HG03520 (cell line): ENCODE measurements around the gene MDK.
A peak's percentile ranks its signal among the peaks of the same experiment; 100 is the strongest.

ENCODE experiments used
- ATAC-seq: cut with Tn5 transposase; IDR thresholded peaks from one replicate; pipeline ENCODE4 v1.9.1; 2021; ENCODE audit warnings: mild to moderate bottlenecking, moderate library complexity; ENCODE audit not compliant: unreplicated experiment

MDK gene, protein sequence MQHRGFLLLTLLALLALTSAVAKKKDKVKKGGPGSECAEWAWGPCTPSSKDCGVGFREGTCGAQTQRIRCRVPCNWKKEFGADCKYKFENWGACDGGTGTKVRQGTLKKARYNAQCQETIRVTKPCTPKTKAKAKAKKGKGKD

GRCh38 chr11:46381048-46381818 lies at the start of gene MDK:
TSS of gene MDK (plus strand) at chr11:46381669. CDS start at chr11:46382058, 389 bp downstream.
- ATAC-seq: no peak

DNA sequence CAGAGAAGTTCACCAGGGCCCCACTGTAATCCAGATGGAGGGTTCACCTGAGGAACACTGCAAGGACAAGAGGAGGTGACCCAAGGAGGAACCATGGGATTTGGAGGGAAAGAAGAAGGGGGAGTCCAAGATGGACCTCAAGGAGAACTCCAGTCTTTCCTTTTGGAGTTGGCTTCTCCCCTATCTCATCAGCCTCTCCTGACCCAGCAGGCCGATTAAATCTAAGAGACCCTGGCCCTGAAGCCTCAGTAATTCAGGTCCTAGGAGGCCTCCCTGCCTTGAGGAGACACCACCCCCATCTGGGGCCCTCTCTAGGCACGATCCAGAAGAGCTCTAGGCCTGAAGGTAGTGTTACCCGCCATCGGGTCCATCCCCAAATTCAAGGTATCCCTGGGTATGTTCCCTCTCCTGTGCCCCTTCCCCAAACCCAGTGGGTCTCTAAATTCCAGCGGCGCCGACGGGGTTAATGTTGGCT lies 49.3 kb upstream of the MDK start:
- ATAC-seq: no peak

DNA sequence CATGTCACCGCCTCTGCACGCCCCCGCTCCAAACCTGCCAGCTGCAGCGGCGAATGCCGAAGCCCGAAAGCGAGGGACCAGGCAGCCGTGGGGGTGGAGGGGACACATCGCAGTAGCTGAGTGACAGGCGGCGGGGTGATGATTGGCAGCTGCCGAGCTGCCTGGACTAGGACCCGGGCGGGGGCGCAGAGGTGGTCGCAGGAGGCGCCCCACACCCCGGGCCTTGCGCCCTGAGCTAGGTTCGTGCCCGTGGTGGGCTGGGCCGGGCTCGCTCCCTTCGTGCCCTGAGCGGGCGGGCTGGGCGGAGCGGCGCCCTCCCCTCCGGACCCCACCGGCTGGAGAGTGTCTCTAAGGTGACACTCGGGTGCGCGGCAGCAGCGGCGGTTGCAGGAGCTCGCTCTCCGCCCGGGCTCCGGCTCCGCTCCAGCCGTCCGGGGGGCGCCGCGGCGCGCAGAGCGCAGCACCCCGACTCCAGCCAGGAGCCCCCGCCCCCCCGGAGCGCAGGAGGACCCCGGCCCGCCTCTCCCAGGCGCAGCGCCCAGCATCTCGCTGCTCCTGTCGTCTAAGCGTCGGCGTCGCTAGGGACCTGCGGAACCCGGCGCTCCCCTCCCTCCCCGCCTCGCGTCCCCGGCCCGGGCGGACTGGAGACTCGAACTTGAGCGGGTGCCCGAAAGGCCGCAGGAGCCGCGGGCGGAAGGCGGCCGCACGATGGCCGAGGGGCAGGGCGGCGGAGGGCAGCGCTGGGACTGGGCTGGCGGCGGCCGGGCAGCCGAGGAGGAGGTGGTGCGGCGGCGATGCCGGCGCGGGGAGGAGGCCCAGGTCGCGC lies 48.7 kb upstream of the MDK start:
- ATAC-seq: no peak

- ATAC-seq: no peak
Measured at GRCh38 chr11:46333394-46333947, 48.0 kb upstream of the MDK start.

GRCh38 chr11:46334211-46334610 lies 47.3 kb upstream of the MDK start:
- no peak for ATAC-seq

GRCh38 chr11:46335271-46335670 lies 46.2 kb upstream of the MDK start:
- no peak for ATAC-seq

DNA sequence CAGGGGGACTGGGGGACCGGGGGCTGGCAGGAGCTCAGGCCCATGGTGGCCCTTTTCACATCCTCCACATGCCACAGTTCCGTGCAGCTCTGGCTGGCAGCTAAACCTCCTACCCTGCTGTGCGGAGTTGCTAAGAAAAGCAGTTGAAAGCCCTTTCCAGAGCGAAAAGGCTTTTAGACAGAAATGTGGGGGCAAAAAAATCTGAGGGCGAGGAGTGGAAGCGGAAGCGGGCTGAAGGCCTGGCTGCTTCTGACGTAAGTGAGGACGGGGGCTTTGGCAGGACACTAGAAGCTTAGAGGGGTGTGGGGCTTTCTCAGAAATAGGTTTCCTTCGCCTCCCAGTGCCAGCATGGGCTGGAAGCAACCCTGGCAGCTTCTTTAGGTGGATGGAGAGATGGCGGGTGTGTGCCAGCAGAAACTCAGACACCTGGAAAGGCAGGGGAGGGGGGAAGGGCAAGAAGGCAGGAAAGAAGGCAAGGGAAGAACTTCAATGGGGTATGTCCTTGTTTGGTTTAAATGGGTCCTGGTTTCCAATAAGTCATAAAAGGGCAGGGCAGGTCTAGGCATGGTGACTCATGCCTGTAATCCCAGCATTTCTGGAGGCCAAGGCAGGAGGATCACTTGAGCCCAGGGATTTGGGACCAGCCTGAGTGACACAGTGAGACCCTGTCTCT lies 45.4 kb upstream of the MDK start:
- no peak for ATAC-seq

DNA sequence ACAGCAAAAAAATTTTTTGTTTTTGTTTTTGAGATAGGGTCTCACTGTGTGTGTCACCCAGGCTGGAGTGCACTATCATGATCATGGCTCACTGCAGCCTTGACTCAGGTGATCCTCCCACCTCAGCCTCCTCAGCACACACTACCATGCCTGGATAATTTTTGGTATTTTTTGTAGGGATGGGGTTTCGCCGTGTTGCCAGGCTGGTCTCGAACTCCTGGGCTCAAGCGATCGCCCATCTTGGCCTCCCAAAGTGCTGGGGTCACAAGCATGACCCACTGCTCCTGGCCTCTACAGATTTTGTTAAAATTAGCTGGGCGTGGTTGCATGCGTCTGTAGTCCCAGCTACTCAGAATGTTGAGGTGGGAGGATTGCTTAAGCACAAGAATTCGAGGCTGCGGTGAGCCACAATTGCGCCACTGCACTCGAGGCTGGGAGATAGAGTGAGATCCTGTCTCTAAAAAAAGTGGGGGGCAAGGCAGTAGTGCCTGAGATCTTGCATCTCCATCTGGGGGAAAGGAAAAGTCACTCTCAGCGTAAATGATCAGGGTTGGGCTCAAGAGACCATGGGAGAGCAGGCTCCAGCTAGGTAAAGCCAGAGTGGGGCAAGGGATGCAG lies 44.8 kb upstream of the MDK start:
- no peak for ATAC-seq

- no peak for ATAC-seq
Measured at GRCh38 chr11:46337626-46338345, 43.7 kb upstream of the MDK start.

GRCh38 chr11:46338636-46338987 lies 42.9 kb upstream of the MDK start:
- ATAC-seq: no peak

- ATAC-seq: no peak
Measured at GRCh38 chr11:46338988-46339666, 42.3 kb upstream of the MDK start.

GRCh38 chr11:46339816-46340215 lies 41.7 kb upstream of the MDK start:
- no peak for ATAC-seq

- ATAC-seq: no peak
Measured at GRCh38 chr11:46341454-46341853, 40.0 kb upstream of the MDK start.

- no peak for ATAC-seq
Measured at GRCh38 chr11:46342239-46342638, 39.2 kb upstream of the MDK start.

DNA sequence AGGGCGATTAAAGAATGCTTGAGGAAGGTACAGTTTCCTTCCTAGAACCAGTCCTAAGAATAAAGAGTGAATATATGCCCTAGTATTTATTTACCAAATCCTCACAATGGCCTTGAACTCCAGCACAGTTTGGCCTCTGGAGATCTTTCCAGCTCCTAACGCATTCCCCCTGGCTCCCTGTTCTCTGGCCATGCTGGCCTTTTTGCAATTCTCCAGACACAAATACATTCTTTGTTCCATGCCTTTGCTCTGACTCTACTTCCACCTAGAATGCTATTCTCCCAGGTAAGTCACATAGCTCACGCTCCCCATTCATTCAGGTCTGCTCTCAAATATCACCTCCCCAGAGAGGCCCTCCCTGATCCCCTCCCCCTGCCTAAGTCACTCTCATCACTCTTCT lies 37.9 kb upstream of the MDK start:
- ATAC-seq: no peak

GRCh38 chr11:46345131-46345597 lies 36.3 kb upstream of the MDK start:
- no peak for ATAC-seq

DNA sequence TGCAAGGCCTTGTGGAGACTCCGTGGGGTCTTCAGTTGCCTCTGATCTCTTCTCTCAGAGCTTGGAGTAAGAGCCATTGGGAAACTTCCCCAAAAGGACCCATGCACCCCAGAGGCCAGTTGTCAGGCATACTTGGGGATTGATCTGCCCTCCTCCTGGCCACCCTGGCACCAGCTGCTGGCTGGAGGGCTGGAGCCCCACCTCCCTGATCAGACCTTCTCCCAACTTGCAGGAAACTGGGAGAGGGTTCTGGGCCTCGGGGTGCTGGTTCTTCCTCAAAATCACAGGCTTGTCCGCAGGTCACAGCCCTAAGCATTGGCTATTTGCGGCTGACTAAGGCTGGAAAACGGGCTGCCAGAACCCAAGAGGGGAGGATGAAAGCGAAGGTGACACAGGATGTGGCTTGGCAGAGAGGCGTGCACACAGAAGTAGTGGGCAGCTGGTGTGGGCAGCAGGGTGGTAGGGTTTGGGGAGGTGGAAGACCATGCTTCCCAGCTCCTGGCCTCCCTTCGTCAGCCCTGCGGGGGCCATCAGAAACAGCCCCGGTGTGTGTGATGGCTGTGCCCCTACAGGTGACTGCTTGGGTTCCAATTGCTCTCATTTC lies 35.5 kb upstream of the MDK start:
- no peak for ATAC-seq

GRCh38 chr11:46346886-46347636 lies 34.4 kb upstream of the MDK start, which contains the start of gene DGKZ:
TSS of gene DGKZ (plus strand) at chr11:46347463. CDS start at chr11:46347660, 197 bp downstream.
- peak; percentile 68 for ATAC-seq
